GM21737 (cell line): ENCODE results near the gene MYO9A.
"Not testable (repeated sequence)": the region's sequence is repeated elsewhere in the genome, so short reads cannot be mapped to it uniquely, and the experiment has no call there.

Source experiments
- ATAC-seq: cut with Tn5 transposase; IDR thresholded peaks from one replicate; pipeline ENCODE4 v1.9.1; 2021; ENCODE audit warnings: mild to moderate bottlenecking, moderate library complexity; ENCODE audit not compliant: unreplicated experiment

Gene MYO9A

DNA sequence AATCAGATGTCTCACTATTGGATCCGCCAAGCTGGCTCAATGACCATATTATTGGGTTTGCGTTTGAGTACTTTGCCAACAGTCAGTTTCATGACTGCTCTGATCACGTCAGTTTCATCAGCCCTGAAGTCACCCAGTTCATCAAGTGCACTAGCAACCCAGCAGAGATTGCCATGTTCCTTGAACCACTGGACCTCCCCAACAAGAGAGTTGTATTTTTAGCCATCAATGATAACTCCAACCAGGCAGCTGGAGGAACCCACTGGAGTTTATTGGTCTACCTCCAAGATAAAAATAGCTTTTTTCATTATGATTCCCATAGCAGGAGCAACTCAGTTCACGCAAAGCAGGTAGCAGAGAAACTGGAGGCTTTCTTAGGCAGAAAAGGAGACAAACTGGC lies 21.7 kb upstream of the MYO9A start:
- ATAC-seq = no peak

DNA sequence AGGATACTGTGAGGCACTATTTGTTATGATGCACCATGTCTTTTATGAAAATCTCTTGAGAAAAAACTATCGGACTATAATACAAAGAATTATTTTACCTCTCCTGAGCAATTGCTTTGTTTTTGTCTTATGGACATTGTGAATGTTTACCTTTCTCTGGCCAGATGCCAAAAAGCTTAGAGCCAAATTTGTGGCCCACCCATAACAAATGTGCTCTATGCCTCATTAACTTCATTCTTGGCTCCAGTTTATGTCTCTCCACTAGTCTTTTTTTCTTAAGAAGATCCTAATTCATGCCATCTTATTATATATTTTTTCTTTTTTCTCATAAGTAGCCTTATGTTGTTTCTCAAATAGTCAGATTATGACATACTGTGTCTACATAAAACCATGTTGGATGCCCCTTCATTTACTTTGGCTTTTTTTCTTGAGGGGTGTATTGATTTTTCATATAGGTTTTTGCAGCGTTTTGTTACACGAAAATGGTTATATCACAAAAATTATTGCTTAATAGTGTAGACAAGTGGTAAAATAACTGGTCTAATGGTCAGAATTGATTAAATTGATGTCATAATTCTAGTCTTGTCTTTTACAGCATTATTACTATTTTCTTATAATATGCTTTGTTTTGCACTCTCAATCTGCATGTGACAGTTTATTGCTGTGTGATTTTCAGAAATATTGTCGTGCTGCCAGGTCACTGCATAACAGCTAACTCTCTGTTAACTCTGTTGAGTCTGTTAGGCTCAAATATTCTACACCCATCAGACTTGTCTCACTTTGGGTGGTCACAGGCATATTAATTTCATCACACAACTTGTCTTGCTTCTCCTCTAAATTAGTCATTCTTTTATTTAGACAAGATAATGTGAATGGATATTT lies 18.5 kb upstream of the MYO9A start:
- no peak for ATAC-seq

DNA sequence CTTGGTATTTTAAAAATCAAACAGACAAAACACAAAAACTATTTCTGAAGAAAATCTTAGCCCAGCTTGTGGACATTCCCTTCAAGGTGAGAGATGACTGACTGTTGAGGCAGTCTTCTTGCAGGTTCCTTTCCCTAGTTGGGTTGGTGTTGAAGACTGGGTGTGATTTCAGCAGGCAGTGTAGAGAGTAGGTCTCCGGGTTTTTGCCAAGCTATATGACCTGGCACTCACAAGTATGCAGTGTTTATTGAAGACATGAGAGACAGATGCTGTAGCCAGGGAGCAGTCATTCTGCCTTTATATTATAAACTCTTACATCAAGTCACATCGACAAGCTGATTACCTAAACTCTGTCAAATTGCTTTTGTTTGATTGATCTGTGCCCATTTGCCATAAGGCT lies 17.8 kb upstream of the MYO9A start:
- no peak for ATAC-seq

DNA sequence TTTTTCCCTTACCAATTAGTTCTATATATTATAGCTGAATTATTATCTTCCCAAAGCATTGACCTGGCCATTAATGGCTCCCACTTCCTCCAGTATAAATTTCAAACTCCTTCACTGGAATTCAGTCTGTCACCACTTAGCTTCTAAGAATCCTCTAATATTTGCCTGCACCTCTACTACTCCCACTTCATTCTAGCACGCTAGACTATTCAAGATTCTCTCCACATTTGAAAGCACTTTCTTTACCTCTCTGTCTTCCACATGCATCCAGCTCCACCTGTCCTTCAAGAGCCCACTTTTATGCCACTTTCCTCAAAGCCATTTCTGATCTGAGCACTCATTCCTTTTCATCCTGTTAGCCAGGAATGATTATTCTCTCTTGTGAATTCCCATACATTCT lies 15.3 kb upstream of the MYO9A start:
- no peak for ATAC-seq

DNA sequence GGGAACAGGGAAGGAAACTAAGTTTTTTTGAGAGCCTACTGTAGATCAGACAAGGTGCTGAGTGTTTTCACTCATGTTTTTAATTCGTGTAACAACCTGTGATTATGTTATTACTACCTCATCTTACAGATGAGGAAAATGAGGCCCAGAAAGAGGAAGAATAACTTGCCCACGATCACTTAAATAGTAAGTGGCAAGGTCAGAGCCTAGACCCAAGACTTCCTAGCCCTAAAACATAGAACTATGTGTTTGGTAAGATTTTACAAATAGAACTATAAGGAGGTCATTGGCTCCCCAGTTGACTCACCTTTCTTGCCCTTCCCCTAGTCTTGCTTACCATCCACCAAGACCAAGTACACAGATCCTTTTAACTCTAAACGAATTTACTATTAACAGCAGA lies 14.0 kb upstream of the MYO9A start:
- ATAC-seq = no peak

DNA sequence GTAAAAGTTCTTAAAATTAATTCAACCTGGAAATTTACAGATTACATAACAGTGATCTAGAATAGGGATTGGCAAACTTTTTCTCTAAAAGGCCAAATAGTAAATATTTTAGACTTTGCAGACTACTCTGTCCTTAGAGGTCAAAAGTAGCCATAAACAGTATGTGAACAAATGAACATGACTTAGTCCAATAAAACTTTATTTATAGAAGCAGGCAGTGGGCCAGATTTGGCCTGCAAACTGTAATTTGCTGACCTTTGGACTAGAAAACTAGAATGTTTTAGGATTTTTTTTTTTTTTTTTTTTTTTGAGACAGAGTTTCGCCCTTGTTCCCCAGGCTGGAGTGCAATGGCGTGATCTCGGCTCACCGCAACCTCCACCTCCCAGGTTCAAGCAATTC lies 12.3 kb upstream of the MYO9A start:
- ATAC-seq = no peak

DNA sequence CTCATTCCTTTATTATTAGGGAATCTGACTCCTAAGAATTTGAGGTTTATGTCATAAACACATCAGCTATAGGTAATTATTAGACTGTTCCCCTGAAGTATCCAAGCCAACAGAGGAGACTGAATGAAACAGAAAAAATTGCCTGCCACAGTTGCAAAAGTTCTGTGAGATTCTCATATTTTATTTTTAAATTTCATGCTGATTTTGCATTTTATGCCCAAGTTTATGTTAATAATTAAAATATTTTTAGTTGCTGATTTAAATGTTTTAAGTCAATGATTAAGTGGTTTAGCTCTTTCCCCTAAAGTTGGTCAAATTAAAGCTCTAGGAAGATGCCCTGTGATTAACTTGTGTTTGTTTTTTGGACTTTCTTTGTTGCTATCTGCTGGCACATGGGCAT lies 10.4 kb upstream of the MYO9A start:
- ATAC-seq = no peak

DNA sequence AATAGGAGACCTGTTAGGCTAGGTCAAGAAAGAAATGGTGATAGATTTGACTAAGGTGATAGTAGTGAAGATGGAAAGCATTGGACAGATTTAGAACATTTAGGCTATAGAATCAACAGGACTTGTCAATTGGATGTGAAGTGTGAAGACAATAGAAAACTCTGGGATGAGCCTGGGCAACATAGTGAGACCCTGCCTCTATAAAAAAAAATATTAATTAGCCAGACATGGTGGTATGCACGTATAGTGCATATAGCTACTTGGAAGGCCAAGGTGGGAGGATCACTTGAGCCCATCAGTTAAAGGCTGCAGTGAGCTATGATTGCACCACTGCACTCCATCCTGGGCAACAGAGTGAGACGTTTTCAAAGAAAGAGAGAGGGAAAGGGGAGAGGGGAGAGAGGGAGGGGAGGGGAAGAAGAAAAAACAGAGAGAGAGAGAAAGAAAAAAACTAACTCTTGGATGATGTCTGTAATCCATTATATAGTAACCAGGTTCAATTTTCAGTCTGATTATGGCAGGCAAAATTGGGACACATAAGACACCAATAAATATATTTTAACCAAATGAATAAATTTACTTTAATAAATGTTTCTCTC lies 9.9 kb upstream of the MYO9A start:
- no peak for ATAC-seq

DNA sequence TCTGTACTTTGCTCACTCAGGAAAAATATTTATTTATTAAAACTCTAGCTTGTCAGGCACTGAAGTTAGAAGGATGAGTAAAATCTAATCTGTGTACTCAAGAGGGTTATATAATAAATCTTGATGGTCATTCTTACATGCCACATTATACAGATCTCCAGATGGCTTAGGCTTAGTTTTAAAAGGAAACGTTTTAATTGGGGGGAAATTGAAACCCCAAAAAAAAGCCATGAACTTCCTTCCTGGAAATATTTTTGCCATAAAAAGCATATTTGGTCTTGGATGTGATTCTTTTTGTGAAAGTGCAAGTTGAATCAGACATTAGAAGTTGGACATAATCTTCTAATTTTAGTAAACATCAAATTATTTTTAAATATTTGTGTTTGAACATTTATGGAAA lies 6.3 kb upstream of the MYO9A start:
- no peak for ATAC-seq

DNA sequence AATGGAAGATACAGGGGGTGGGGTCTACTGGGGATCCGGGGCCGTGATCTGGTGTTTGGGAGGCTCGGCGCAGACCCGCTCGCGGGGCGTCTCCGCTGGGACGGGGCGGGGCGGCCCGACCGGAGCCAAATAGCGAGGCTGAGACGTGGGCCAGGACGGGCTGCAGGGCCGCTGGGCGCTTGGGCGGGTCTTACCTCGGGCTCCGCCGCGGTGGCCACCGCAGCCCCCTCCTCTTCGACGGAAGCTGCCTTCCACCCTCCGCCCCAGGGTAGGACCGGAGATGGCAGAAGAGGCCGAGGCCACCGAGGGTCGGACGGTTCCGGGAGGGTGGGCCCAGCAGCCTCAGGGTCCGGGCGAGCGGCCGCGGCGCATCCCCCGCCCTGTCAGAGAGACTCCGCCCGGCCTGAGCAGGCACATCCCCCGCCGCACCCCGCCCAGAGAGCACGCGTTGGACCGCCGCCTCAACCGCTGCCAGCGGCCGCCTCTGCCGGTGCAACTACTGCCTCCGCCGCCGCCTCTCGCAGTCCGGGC lies 399 bp downstream of the MYO9A start:
- ATAC-seq = peak; percentile 55

DNA sequence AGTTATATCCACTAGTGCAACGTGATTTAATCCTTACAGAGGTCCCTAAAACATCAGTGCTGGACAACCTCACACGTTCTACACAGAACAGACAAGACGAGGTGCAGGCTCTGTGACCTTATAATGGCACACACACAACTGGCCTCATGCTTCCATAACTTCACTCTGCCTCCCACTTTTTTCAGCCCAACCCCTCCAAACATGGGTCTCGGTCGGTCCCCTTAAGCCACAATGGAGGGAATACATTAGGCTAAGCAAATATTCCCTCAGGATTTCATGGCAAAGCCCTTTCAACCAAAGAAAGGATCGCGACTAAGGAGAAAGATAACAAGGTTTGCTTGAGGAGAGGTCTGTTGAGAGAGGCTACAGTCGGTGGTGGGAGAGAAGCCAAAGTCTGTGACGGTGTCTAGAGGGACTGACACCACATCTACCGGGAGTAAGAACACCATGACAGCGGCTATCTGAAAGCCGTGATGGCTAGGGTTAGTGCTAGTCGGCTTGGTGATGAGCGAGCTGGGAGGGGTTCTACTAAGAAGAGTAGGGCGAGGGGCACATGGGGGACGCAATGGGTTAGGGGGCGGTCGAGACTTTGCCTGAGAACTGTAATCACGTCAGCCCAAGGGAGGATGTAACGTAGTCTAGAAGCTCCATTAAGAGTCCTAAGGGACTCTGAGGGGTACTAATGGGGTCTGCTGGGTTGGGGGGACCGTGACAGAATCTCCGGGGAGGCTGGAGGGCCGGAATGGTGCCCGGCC lies 1.0 kb downstream of the MYO9A start:
- ATAC-seq = no peak

DNA sequence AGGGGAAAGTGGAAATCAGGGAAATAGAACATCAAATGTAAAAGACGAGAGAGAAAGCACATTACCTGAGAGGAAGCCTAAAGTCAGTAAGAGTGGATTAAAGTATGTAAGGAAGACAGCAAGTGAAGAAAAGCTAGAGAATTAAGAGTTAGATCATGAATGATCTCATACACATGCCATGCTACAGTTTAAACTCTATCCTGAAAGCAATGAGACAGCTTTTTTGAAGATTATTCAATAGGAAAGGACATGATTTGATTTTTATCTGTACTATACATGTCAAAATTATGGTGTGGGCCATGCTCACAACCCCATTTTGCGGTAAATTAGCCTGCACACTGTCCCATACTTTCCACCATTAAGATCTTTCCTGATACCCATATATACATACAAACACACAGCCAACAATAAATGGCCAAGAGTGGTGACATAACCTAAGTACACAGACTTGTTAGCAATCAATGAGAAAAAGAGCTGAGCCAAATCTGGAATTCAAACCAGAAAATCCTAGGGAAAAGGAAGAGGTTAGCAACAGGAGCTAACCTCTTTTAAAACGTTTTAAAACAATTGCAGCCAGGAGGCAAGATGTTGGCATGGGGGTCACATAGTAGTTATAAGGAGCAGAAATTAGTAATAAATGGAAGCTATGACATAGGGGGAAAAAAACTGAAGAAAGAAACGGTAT lies 4.5 kb downstream of the MYO9A start:
- ATAC-seq = no peak

DNA sequence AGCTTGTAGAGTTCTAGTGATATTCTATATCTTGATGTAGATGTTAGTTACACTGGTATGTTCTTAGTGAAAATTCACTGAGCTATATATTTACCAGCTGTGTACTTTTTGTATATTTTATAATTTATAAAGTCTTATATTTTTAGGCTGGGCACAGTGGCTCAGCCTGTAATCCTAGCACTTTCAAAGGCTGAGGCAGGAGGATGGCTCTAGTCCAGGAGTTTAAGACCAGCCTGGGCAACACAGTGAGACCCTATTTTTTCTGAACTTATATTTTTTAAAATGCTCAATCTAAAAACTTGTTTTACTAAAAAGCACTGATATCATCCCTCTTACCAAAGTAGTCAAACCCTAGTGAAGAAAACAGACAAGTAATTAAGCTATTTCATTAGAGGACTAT lies 5.1 kb downstream of the MYO9A start:
- no peak for ATAC-seq

DNA sequence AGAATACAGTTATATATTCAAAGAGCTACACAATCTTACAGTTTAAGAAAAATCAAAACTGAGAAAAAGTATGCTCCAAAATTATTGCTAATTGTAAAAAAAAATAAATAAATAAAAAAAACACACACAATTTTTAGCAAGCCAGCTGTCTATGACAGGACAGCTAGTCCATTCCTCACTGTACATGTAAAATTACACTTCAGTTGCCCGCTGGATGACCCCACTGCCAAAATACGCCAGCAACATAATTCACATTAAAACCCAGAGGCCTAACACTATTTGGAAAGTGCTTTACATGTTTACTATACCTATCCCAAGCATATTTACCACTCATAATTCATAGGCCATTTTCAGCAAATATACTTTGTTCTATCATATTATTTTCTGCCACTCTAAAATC lies 5.8 kb downstream of the MYO9A start:
- ATAC-seq = no peak

DNA sequence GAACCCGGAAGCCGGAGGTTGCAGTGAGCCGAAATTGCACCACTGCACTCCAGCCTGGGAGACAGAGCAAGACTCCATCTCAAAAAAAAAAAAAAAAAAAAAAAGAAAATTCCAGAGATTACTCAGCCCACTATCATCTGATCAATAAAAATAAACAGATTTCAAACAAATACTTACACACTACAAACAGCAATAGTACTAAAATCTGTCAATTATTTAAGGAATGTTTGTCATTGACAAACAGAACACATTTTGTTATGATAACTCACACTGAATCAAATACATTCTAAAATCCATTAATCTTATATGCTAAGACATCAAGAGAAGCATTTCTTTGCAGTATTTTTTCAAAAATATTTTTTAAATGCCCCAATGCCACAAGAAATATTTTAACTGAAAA lies 7.6 kb downstream of the MYO9A start:
- no peak for ATAC-seq

DNA sequence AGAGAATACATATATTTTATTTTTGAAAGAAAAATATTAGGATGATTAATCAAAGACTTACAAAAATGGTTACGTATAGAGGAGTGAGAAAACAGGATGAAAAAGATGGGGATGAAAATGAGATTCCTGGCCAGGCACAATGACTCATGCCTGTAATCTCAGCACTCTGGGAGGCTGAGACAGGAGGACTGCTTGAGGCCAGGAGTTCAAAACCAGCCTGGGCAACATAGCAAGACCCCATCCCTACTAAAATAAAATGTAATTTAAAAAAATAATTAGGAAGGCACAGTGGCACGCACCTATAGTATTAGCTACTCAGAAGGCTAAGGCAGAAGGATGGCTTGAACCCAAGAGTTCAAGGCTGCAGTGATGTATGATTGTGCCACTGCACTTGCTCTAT lies 11.9 kb downstream of the MYO9A start:
- ATAC-seq = no peak

DNA sequence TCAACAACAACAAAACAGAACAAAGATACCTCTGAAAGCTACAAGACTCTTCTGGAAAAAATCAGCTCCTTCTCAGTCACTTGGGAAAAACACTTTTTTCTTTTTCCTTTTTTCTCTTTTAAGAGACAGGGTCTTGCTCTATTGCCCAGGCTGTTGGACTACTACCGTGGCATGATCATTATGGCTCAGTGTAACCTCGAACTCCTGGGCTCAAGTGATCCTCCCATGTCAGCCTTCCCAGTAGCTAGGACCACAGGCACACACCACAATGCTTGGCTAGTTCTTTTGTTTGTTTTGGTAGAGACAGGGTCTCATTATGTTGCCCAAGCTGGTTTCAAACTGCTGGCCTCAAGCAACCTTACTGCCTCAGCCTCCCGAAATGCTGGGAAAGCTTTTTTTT lies 12.8 kb downstream of the MYO9A start:
- ATAC-seq = no peak

DNA sequence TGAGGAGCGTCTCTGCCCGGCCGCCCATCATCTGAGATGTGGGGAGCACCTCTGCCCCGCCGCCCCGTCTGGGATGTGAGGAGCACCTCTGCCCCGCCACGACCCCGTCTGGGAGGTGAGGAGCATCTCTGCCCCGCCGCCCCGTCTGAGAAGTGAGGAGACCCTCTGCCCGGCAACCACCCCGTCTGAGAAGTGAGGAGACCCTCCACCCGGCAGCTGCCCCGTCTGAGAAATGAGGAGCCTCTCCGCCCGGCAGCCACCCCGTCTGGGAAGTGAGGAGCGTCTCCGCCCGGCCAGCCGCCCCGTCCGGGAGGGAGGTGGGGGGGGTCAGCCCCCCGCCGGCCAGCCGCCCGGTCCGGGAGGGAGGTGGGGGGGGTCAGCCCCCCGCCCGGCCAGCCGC lies 17.4 kb downstream of the MYO9A start:
- not testable (repeated sequence) for ATAC-seq

DNA sequence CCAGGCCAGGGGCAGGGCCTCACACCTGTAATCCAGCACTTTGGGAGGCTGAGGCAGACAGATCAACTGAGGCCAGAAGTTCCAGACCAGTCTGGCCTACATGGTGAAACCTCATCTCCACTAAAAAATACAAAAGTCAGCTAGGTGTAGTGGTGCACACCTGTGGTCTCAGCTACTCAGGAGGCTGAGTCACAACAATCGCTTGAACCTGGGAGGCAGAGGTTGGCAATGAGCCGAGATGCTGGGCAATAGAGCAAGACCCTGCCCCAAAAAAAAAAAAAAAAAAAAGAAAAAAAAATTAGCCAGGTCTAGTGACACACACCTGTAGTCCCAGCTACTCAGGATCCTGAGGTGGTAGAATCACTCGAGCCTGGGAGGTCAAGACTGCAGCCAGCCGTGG lies 18.8 kb downstream of the MYO9A start:
- ATAC-seq = no peak

DNA sequence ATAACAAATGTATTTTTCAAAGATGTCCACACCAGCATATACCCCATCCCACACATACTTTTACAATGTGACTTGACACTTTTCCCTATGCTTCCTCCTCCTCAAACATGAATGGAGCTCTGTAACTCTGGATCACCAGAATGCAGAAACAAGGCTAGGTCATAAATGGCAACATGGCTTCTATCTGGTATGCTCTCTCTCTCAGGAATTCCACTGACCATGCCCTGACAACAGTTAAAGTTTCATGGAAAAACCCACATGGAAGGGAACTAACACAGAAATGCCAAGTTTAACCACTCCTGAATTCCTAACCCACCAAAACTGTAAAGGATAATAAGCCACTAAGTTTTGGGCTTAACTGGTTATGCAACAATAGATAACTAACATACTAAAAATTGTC lies 19.9 kb downstream of the MYO9A start:
- no peak for ATAC-seq

DNA sequence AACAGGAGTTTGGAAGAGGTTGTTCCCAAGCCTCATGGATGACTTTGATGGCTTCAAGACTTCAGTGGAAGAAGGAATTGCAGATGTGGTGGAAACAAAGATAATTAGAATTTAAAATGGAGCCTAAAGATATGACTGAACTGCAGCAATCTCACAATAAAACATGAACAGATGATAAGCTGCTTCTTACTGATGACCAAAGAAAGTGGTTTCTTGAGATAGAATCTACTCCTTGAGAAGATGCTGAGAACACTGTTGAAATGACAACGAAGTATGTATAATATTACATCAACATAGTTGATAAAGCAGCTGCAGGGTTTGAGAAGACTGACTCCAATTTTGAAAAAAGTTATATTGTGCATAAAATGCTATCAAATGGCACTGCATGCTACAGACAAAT lies 21.2 kb downstream of the MYO9A start:
- ATAC-seq = no peak
